ENCODE measurements around the gene PHF20.
A peak's percentile ranks its signal among the peaks of the same experiment; 100 is the strongest.
"Not testable (repeated sequence)": the region's sequence is repeated elsewhere in the genome, so short reads cannot be mapped to it uniquely, and the experiment has no call there.

PHF20 gene

DNA sequence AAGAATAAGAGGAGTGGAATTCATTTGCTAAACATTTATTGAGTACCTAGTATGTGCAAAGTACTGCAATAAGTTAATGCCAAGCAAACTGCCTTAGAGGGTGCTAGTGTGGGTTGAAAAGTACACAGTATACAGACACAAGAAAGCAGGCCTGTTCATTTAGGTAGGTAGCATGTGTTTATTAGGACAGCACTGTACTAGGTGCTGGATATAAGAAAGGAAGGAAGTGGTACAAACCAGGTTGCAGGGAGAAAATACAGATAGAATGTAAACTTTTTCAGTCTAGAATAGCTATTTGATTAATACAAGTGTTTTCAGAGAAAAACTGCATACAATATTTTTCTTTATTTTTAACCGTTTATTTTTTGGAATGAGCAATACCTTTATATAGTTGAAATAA, 68.1 kb downstream of the PHF20 start:
- DNase-seq (ENCODE audit: low read depth): no peak

DNA sequence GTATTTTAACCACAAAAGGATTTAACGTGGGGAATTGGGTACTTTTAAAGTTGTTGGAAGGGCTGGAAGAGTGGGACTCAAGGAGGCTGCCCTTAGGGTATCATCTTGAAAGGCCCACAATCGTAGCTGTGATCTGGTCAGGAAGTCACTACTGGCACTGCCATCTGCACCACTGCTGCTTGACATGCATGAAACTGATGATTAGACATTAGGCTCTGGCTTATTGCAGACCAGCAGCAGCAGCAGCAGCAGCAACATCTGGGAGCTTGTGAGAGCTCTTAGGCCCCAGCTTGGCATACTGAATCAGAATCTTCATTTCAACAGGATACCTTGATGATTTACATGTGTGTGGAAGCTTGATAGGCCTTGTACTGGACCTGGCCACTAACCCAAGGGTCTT, 68.6 kb downstream of the PHF20 start:
- no peak for DNase-seq (ENCODE audit: low read depth)

DNA sequence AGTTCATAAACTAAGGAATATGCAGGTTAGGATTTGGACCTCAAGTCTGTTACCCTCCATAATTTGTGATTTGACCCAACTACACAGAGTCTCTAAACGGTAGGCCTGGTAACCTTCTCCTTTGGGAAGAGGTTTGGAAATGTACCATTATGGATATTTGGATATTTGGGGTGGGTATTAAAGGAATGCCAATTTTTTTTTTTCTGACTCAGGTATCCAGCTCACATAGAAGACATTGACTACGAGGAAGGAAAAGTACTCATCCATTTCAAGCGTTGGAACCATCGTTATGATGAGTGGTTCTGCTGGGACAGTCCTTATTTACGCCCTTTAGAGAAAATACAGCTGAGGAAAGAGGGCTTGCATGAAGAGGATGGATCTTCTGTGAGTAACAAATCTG, 70.5 kb downstream of the PHF20 start:
- DNase-seq (ENCODE audit: low read depth): no peak

DNA sequence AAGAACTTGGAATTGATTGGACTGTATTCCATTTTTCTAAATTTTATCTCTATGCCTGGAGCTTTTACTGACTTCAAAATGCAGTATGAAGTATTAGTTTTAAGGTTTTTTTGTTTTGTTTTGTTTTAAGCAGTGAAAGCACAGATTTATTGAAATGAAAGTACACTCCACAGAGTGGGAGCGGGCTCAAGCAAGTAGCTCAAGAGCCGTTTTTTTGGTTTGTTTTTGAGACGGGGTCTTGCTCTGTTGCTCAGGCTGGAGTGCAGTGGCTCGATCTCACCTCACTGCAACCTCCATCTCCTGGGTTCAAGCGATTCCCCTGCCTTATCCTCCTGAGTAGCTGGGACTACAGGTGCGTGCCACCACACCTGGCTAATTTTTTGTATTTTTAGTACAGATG, 72.1 kb downstream of the PHF20 start:
- not testable (repeated sequence) for DNase-seq (ENCODE audit: low read depth)

DNA sequence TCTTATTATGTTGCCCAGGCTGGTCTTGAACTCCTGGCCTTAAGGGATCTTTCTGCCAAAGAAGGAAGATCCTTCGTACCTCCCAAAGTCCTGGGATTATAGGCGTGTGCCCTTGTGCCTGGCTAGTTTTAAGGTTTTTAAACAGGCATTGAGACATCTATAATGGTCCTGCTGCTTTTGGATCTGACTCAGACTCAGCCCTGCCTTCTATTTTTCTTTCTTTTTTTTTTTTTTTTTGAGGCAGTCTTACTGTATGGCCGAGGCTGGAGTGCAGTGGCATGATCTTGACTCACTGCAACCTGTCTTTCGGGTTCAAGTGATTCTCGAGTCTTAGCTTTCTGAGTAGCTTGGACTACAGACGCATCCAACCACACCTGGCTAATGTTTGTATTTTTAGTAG, 73.7 kb downstream of the PHF20 start:
- DNase-seq (ENCODE audit: low read depth): peak; percentile 33

DNA sequence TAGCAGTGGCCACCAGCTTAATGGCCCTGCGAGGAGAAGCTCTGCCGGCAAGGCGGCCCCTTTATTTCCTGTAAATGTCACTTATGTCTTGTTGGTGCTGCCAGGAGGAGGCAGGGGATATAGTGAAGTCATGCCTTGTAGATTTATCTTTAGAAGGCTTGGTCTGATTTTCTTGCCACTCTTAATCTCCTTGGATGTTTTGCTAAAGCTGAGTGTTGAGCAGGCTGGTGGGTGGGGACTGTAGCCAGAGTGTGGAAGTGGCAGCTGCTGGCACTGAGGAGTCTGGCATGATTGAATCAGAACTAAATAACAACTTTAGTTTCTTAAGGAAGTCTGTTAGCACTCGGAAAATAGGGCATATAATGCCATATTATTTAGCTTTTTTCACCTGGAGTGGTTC, 77.9 kb downstream of the PHF20 start:
- no peak for DNase-seq (ENCODE audit: low read depth)

DNA sequence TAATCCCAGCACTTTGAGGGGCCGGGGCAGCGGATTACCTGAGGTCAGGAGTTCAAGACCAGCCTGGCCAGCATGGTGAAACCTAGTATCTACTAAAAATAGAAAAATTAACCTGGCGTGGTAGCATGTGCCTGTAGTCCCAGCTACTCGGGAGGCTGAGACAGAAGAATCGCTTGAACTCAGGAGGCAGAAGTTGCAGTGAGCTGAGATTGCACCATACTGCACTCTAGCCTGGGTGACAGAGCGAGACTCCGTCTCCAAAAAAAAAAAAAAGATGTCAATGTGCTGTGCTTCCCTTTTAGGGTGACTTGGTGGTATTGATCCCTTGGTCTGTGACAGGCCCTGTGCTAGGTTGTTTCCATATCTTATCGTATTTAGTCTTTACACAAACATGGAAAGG, 79.8 kb downstream of the PHF20 start:
- DNase-seq (ENCODE audit: low read depth): not testable (repeated sequence)

DNA sequence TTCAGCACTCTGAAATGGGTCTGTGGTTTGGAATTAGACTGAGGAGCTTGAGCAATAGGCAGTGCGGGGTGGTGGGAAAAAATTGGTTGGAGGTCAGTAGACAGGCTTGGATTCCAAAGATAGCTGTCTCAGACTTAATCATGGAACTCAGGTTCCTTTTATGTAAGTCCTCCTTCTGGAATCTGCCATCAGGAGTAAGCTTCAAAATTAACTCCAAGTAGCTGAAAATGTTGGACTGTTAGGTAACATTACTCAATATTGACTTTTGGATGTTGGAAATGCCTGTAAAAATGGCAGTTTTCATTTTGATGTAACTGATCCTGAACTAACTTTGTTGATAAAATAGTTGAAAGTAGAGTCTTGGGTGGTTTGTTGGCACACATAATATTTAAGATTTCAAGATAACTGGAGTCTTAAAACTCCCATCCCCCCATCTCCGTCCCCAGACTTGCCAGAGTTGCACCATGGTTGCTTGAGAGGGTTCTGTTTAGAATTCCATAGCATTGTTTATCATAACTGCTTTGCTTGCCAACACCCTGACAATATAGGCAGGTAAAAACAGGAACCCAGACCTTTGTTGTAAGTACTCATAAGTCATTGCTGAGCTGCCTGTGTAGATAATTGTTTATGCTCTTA, 83.0 kb downstream of the PHF20 start:
- peak; percentile 74 for DNase-seq (ENCODE audit: low read depth)

DNA sequence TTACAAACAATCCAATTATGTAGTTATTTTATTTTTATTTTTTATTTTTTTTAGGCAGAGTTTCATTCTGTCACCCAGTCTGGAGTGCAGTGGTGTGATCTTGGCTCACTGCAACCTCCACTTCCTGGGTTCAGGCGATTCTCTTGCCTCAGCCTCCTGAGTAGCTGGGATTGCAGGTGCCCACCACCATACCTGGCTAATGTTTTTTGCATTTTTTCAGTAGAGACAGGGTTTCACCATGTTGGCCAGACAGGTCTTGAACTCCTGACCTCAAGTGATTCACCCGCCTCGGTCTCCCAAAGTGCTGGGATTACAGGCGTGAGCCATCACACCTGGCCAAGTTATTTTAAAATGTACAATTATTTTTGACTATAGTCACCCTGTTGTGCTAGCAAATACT, 83.8 kb downstream of the PHF20 start:
- not testable (repeated sequence) for DNase-seq (ENCODE audit: low read depth)

DNA sequence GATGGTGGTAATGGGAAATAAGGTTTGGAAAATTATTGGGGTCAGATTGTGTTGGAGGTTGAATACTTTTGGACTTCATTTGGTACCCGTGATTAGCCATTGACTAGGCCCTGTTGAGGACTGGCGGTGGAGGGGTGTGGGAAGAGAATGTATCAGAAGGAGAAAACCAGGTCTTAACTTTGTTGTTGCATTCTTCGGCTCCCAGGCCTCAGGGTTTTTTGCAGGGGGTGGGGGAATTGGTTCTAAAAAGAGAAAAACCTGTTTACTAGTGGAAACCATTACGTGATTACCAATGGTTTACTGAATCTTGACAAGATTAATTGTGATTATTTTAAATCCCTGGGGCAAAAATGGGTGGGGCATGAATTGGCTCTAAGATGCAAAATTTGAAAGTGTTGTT, 85.1 kb downstream of the PHF20 start:
- no peak for DNase-seq (ENCODE audit: low read depth)

DNA sequence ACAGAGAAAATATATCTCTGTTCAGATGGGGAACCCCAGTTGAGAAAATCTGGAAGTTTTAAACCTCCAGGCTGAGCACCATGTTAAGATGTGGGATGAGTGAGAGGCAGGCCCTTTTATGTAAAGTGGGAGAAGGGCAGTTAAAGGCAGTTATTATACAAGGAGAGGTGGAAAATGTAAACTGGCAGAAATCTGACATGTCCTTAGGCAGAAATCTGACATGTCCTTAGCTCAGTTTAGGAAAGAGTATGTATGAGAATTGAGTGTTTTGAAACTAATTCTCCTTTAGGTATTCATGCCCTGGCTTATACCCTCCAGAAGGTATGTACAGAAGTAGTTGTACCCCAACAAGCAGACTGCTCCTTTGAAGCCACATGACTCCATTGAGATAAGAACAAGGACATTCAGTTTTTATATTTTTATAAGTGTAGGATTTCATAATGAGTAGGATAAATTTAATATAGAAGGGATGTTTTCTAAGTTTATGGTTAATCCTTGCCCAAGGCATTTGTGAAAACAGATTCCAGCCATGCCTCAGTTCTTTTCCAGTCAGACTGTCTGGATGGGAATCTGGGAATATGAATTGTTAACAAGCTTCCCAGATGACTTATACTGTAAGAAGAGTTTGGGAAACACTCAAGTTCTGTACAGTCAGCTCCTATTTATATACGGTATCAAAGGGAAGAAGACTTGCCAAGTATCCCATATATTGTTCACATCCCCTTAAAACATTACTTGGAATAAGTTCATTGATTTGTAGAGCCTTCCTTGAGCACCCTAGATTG, 94.8 kb downstream of the PHF20 start:
- peak; percentile 73 for DNase-seq (ENCODE audit: low read depth)

DNA sequence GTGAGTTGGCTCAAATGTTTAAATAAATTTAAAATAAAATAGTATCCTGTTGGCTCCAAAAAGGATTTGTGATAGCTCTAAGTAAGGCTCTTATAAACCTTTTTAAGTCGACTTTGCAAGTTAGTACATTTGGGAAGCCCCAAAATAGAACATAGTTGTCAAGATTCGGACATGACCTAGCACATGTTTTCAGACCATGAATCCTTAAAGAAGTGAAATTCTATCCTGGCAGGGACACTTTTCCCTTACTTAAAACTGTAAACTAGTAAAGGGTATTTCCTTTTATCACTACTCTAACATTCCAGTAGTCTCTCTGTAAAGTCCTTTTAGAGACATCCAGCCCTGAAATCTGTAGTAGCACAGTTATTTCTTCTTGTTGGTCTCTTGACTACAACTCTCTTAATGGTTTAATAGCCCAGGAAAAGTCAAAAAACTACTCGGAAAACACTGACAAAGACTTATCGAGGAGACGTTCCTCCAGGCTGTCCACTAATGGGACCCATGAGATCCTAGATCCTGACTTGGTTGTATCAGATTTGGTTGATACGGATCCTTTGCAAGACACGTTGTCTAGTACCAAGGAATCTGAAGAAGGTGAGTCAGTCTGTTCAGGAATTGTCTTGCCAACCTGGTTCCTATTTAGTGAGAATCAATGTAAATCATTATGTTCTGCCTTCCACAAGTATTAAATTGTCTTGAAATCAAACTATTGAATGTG, 98.9 kb downstream of the PHF20 start:
- DNase-seq (ENCODE audit: low read depth): peak; percentile 26

DNA sequence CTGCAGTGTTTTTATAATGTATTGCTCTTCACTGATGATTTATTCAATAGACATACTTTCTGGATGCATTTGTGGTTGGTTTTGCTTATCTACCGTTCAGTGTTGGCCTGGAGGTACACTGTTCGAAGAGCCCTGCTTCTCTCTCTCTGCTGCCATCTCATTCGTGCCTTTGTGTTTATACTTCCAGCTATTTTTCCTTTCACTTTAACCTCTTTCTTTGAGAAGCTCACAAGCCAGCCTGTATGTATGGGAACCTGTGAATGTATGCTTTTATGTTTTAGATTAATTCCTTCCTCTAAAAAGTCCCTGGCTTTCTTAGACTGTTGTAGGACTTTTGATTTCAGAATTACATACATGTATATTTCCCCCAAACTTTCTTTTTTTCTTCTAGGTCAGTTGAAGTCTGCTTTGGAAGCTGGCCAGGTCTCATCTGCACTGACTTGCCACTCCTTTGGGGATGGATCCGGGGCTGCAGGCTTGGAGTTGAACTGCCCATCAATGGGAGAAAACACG, 99.5 kb downstream of the PHF20 start:
- DNase-seq (ENCODE audit: low read depth): peak; percentile 50

DNA sequence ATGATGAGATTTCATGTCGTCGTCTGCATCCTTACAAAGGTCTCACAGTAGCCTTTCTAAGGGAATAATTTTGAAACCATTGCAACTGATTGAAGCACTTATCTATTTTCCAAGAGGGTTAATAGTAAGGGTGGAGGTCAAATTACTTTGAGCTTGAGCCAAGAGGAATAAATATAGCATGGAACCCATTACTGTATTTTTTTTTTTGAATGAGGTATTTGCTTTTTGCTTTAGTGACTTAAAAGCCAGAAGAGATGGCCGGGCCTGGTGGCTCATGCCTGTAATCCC, 104.2 kb downstream of the PHF20 start:
- no peak for DNase-seq (ENCODE audit: low read depth)

DNA sequence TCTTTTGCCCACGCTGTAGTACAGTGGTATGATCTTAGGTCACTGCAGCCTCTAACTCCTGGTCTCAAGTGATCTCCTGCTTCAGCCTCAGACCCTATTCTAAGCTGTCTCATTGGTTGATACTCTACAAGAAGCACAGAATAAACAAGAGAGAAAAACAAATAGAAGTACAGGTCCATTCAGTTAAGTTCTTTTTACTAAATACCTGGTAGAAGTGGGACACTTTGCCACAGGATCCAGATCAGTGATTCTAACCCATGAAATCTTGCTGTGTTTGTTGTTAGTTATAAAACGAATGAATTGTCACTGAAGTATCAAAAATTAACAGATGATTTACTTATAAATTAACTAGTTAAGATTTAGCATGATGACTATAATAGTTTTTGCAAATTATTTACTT, 105.8 kb downstream of the PHF20 start:
- DNase-seq (ENCODE audit: low read depth): no peak

DNA sequence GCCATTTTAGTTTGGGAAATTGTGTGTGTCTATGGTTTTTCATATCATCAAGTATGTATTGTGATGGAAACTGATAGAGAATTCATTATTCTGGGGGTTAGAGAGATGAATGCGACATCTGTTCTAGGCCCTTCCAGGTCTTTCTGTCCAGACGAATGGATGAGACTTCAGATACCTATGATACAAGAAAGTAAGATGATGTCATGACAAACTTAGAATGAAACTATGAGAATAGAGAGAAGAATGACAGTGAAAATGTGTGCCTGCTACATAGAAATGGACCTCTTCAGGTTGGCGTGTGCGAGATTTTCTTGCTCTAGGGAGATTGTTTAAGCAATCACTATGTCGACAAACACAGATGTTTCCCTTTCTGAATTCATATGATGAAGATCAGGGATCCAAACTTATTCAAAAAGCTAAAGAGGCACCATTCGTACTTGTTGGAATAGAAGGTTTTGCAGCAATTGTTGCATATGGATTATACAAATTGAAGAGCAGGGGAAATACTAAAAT, 106.4 kb downstream of the PHF20 start:
- DNase-seq (ENCODE audit: low read depth): no peak

DNA sequence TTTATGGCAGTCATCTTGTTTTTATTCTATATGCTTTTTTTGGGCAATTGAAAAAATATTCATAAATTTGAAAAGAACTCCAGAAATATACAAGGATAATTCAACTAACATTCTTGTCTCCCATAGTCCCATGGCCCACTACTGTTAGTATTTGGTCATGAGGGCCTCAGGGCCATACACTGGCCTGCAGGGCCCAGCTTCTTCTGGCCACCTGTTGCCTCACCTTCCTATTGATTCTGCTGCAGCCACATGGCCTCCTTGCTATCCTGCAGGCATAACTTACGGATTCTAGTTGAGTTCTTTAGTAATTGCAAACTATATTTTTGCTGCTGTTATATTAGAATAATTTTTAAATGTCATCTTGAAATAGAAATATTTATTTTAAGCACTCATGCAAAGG, 109.9 kb downstream of the PHF20 start:
- no peak for DNase-seq (ENCODE audit: low read depth)

DNA sequence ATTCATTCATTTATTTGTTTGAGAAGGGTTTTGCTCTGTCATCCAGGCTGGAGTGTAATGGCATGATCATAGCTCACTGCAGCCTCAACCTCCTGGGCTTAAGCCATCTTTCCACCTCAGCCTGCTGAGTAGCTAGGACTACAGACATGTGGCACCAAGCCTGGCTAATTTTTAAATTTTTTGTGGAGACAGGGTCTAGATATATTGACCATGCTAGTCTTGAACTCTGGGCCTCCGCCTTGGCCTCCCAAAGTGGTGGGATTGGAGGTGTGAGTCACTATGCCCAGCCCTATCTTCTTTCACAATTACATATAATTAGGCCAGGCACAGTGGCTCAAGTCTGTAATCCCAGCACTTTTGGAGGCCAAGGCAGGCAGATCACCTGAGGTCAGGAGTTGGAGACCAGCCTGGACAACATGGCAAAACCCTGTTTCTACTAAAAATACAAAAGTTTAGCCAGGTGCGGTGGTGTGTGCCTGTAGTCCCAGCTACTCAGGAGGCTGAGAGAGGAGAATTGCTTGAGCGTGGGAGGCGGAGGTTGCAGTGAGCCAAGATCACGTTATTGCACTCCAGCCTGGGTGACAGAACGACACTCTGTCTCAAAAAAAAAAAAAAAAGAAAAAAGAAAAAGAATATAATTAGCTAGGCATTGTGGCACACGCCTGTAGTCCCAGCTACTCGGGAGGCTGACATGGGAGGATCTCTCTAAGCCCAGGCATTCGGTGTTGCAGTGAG, 110.8 kb downstream of the PHF20 start:
- DNase-seq (ENCODE audit: low read depth): peak; percentile 22

DNA sequence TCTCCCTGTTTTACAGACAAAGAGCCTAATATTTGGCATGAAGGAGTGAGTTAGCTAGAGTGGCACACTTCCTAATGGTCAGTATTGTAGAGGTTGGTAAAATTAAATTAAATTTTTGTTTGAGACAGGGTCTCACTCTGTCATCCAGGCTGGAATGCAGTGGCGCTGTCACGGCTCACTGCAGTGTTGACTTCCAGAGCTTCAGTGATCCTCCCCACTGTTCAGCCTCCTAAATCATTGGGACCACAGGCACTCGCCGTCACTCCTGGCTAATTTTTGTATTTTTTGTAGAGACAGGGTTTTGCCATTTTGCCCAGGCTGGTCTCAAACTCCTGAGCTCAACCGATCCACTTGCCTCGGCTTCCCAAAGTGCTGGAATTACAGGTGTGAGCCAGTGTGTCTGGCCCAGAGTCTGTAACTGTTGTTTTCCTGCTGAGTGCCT, 111.5 kb downstream of the PHF20 start:
- no peak for DNase-seq (ENCODE audit: low read depth)

DNA sequence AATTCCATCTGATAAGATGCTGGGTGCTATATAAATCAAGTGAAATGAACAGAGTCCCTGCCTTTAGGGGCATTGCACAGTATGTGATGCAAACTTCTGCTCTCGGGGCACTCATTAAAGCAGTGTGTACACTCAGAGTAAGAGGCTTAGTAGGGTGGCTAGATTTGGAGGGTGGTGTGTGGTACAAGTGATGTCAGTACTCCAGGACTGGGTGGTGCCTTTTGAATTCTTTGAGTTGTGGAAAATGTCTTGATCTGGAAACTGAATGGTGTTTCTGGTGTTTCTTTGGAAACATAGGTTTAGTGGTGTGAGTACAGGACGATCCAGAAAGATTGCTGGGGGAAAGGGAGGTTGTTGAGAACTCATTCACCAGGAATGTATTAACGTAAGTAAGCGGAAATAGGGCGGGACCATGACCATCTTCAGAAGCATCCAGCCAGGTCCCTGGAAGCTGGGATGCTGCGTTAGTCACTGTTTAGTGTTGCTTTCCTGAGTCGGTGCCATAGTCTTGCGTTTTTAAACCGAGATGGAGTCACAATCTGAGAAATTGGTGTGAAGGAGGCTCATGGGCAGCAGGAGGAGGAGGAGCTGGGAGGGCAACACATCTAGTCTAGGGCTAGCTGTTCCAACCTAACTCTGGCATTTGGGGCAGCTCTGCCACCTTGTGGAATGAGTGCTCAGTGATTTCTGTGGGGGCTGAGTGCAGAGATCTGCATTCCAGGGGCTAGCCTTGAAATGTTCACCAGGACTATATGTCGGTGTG, 112.1 kb downstream of the PHF20 start:
- peak; percentile 100 for DNase-seq (ENCODE audit: low read depth)

DNA sequence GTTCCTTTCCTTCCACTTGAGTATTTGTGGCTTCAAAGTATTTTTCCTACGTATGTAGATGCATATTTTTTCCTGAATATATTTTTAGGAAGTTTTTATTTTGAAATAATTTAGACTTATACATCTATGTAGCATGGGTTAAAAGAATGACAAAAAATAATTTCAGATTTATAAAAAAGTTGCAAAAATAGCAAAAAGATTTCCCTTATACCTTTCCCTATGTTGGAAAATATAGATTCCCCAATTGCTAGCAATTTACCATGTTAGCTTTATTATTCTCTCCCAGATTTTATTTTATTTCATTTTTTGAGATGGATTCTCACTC, 112.7 kb downstream of the PHF20 start:
- DNase-seq (ENCODE audit: low read depth): no peak

DNA sequence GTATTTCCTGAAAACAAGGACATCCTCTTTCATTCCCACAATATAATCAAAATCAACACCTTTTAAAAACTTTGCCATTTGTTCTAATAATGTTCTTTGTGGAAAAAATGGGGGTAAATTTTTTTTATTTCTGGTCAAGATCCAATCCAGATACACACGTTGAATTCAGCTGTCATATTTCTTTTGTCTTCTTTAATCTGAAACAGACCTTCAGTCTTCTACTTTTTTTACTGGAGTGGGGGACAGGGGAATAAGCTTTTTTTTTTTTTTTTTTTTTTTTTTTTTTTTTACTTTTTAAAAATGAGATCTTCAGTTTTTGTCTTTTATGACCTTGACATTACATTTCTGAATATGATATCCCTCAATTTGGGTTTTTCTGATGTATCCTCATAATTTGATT, 113.4 kb downstream of the PHF20 start:
- no peak for DNase-seq (ENCODE audit: low read depth)

Data from amniotic epithelial cell (primary cell).